AG09309 (cell line): ENCODE measurements around the gene EPHA5.

Experiments used
- DNase-seq: peaks from one replicate; pipeline ENCODE4 v3.0.0-alpha.2; 2010; ENCODE audit warnings: low read depth
- H3K4me3 ChIP-seq: 2 replicates; pipeline ENCODE4 v1.5.1; 2011; ENCODE audit warnings: mild to moderate bottlenecking, low read depth, low read length, moderate library complexity; ENCODE audit not compliant: control insufficient read depth
- TF ChIP-seq, protein P1 (sequence below): IDR thresholded peaks from 2 replicates; pipeline ENCODE4 v1.5.1; 2011; ENCODE audit warnings: mild to moderate bottlenecking, low read depth, low read length, inconsistent platforms; ENCODE audit not compliant: insufficient read depth, control insufficient read depth; ENCODE audit errors: missing control alignments

The EPHA5 gene

DNA sequence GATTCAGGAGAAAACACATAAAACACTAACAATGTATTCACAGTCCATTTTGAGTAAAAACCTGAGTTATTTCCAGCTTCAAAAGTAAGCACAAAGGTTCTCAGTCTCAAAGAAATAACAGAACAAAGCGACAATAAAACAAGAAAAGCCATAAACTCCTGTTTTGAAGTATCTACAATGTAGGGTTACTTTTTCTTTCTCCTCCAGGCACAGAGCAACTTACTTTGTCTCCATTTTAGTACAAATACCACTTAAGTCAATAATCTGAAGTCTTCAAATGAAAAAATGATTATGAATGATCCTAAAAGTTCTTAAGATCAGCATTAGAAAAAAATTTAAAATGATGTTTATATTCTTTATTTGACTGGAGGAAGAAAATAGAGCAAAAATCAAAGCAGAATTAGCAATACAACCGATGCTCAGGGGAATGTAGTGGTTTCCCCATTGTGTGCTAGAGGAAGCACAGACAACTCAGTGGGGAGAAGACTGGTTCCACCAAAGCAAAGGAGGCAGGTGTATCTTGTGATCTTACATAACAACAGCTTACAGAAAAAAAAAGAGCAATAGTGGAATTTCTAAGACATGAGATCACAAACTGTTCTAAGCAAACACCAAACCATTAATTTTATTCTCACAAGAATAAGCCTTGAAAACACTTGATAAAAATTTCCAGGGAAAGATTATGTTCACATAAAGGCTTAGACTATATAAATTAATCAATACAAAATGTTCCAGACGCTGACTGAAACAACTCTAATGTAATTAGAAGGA lies 35.1 kb downstream of the EPHA5 start:
- TF ChIP-seq, protein P1, sequence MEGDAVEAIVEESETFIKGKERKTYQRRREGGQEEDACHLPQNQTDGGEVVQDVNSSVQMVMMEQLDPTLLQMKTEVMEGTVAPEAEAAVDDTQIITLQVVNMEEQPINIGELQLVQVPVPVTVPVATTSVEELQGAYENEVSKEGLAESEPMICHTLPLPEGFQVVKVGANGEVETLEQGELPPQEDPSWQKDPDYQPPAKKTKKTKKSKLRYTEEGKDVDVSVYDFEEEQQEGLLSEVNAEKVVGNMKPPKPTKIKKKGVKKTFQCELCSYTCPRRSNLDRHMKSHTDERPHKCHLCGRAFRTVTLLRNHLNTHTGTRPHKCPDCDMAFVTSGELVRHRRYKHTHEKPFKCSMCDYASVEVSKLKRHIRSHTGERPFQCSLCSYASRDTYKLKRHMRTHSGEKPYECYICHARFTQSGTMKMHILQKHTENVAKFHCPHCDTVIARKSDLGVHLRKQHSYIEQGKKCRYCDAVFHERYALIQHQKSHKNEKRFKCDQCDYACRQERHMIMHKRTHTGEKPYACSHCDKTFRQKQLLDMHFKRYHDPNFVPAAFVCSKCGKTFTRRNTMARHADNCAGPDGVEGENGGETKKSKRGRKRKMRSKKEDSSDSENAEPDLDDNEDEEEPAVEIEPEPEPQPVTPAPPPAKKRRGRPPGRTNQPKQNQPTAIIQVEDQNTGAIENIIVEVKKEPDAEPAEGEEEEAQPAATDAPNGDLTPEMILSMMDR = no peak
- no peak for DNase-seq
- H3K4me3 ChIP-seq = no peak overlapping the region

DNA sequence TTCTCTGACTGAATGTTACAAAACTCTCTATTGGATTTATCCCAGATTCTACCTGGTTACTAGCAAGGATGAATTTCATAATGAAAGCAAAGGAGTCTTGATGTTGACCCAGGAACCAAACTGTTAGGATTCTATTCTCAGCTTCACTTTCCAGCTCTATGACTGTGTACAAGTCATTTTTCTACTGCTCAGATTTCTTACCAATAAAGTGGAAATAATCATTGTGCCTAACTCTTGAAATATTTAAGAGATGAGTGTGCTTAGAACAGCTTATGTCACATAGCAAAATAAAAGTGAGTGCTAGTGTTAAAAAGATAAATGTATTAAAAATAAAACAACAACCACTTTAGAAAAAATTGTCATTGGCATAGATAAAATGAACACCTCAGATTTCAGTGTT lies 45.6 kb downstream of the EPHA5 start:
- no peak for DNase-seq
- TF ChIP-seq, protein P1 = no peak
- H3K4me3 ChIP-seq = no peak overlapping the region

DNA sequence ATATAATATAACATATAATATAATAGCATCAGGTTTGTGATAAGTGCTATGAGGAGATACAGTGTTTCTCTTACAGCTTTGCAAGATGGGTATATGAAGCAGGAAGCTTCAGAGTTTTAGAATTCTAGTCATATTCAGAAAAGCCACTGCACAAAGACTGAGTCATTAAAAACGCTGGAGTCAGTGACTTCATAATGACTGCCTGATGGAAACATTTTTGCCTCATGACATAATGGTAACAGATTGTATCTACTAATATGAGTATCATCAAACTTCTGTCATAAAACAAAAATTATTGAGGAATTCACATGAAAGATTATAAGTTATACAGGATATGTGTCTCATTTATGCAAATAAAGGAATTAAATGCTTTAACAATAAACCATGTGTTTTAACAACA lies 46.8 kb downstream of the EPHA5 start:
- DNase-seq = peak; percentile 11
- H3K4me3 ChIP-seq = no peak overlapping the region
- TF ChIP-seq, protein P1 = no peak

DNA sequence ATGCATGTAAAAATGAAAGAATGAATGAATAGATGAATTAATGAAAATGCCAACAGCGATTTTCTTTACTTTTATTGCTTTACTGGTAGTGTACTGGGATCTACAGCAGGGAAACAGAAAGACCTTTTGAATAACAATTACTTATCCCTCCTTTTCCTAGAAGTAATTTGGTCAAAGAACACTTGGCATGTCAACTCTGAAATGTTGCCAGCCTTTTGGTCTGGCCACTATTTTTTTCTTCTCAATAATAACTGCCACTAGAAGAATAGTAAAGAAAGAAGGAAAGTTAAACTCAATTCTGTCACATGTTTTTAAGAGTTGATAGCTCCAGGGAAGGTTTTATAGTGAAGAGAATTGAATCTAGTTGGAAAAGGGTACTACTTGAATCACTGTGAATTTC lies 52.9 kb downstream of the EPHA5 start:
- H3K4me3 ChIP-seq = no peak overlapping the region
- DNase-seq = no peak
- TF ChIP-seq, protein P1 = no peak

DNA sequence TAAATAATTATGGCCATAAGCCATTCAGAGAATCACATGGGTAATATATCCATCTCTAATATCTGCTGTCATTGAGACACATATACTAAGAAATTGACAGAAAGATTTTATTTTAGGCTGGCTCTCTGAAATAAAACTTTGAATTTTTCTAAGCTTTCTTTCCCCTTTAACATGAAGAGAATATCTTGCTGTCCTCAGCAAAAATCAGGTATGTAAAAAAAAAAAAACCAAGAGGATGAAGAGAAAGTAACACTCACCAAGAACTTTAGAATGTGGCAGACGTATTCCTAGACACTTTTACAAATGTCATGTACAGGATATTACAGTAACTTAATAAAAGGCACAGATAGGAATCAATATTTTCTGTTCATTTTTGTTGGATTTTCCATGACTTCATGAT lies 65.8 kb downstream of the EPHA5 start:
- no peak for DNase-seq
- TF ChIP-seq, protein P1 = no peak
- no peak overlapping the region for H3K4me3 ChIP-seq

DNA sequence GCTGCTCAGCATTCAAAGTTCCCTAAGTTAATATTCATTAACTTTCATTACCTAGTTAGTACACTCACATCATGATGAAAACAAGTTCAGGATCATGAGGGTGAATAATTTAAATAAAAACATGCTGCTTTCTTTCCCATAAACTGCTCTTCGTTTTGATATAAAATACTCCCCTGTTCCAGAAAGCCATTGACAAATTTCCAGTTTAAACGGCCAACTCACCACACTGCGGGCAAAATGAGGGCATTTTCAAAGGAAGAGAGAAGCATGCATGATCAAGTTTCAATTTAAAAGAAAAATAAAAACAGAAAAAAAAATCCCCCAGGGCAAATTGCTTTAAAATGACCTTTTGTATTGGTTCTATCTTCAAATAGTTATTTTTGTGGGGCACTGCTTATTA lies 69.6 kb downstream of the EPHA5 start:
- TF ChIP-seq, protein P1 = no peak
- no peak for DNase-seq
- H3K4me3 ChIP-seq = no peak overlapping the region
